CD4-positive, alpha-beta T cell treated with Interleukin-6 at 100 ng/mL for 8 hours (primary cell): ENCODE results near the gene ARHGAP31.

Experiments
- DNase-seq: peaks from one replicate; pipeline ENCODE4 v3.0.0-alpha.2; 2020; ENCODE audit warnings: mixed read lengths, low spot score

ARHGAP31 gene

GRCh38 chr3:119395923-119396358, 101.8 kb downstream of the ARHGAP31 start:
- DNase-seq, result no peak

- no peak for DNase-seq
These were observed 102.7 kb downstream of the ARHGAP31 start for GRCh38 chr3:119396870-119397269.

DNA sequence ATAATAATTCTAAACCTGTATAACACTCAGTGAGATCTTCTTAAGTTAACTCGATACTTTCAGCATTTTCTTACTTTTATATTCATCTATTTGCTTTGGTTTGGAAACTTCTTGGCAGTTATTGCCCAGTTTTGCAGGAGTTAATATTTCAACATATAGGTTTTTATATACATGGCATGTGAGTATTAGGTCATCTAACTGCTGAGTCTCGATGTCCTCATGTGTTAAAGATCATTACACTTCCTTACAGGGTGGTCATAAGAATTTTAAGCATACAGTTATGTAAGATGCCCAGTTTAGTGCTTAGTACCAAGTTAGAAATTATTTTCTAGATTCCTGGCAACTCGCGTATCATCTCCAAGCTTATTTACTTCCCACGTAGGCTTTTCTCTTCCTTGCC, 106.3 kb downstream of the ARHGAP31 start:
- no peak for DNase-seq

GRCh38 chr3:119401069-119401468, 106.9 kb downstream of the ARHGAP31 start:
- no peak for DNase-seq

GRCh38 chr3:119401503-119402440, 107.6 kb downstream of the ARHGAP31 start:
- no peak for DNase-seq

GRCh38 chr3:119402791-119403190, 108.6 kb downstream of the ARHGAP31 start:
- no peak for DNase-seq

GRCh38 chr3:119403201-119403600, 109.0 kb downstream of the ARHGAP31 start:
- no peak for DNase-seq

- no peak for DNase-seq
These were observed 111.1 kb downstream of the ARHGAP31 start for GRCh38 chr3:119405315-119405714.

- no peak for DNase-seq
These were observed 114.2 kb downstream of the ARHGAP31 start for GRCh38 chr3:119408243-119408950.

DNA sequence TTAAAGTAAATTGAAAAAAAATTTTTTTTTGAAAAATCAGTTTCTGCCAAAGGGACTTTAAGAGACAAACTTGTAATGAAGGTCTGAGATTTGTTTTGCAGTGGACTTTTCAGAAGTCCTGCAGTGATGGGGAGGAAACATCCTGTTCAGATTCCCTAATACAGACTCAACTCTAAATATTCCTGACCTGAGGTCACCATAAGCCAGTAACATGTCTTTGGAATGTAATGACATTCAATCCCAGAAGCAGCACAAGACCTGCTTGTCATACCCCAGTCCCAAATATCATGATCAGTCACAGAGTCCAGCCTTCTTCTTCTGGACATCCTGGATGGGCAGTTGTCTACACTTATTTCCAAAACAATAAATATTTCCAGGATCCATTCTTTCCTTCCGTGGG, 115.7 kb downstream of the ARHGAP31 start:
- no peak for DNase-seq

GRCh38 chr3:119413603-119414280, 119.6 kb downstream of the ARHGAP31 start:
- no peak for DNase-seq

DNA sequence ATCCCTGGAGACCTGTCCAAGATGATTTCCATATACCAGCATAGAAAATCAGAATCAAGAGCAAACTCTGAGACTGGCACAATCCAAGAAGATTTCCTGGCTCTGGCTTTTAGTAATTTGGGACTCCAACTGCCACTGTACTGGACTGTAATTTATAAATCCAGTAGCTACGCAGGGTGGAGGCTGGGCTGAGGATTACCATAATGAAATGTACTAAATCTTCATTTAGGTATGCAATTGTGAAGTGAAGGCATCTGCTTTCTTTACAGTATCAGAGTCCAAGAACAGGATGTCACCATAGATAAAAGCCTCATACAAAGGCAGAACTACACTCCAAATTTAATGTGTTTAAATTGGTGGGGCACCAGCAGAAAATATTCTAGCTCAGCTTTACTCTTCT, 122.7 kb downstream of the ARHGAP31 start:
- no peak for DNase-seq

DNA sequence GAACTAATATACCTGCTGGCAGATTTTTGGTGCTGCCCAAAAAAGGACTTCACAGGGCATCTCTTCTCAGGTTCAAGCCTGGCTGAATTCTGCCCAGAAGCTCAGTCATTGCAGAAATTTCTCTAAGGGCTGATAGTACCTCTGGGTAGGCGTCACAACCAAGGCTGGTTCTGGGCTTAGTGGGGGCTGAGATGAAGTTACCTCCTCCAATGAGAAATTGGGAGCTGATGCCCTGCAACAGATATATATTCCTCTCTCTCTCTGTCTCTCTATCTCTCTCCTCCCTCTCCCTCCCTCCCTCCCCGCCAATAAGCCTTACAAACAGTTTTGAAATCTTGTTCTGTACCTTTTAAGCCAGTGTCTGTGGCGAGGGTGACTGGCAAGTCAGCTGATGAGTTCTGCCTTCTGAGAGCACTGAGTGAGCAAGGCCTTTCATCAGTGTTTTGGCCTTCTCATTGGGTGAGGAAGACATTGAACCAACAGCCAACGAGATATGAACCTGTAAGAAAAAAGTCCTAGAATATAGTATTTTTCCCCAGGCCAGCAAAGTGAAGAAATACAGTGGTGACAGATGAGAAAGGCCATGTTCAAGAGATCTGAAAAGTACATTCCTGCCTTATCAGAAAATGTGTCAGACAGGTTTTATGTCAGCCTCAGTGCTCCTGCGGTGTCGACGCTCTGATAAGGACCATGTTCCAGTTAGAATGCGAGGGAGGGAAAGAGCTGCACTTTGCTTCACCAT, 123.8 kb downstream of the ARHGAP31 start:
- no peak for DNase-seq

DNA sequence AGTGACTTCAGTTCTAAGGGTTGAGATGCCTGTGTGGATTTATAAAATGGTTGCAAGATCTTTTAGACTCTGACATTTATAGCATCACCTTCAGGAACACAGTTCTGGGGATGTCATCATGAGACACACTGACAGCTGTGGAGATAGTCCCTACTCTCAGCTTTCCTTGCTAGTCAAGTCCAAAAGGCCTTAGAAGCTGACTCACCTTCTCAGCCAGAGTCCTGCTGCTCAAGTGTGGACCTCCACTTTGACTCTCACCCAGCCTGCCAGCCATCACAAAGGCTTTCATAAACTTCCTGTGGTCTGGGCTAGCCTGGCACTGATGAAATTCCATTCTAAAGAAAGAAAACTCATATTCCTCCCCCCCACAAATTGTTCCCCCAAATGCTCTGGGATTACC, 124.5 kb downstream of the ARHGAP31 start:
- no peak for DNase-seq

DNA sequence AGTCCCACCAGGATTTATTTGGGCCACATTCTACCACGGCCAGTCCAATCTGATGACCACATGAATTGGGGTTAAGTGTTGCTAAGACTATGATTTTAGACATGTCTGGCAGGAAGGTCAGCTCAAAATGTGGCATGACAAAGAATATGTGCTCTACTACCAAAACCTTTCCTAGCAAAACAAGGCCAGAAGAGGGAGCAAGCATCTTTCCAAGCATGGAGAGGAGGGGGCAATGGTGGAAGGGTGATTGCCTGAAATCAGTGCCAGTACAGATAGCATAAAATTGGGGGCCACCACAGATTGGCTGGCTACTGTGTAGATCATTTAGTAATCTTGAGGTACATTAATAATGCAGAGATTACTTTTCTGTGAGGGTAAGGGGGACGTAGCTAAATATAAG, 126.0 kb downstream of the ARHGAP31 start:
- no peak for DNase-seq

DNA sequence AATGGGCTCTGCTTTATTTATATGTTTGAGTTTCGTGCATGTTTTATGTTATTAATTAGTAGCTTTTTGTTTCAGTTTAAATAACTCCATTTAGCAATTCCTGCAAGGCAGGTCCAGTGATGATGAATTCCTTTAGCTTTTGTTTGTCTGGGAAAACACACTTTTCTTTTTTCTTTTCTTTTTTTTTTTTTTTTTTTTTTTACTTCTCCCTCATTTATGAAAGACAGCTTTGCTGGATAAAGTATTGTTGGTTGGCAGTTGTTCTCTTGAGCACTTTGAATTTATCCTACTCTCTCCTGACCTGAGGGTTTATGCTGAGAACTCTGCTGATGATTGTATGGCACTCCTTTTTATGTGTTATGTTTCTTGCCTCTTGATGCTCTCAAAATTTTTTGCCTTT, 133.5 kb downstream of the ARHGAP31 start:
- no peak for DNase-seq

GRCh38 chr3:119428538-119428937, 134.4 kb downstream of the ARHGAP31 start:
- no peak for DNase-seq

GRCh38 chr3:119433613-119434325, 139.6 kb downstream of the ARHGAP31 start:
- no peak for DNase-seq

DNA sequence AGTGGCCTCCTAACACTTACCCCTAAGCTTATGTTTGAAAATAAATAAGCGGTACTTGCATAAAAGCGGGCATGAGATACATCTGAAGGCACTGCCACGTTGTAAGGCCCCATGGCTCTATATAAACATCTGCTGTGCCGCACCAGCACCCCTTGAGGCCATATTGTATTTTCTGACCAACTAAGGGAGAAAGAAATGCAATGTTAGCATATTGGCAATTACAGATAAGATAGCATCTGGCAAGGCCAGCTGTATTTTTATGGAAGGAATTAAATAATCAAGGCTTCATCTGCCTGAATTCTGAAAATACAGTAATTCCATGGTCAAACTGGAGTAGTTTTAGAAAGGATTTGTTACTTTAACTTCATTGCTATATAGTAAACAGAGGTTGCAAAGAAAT, 140.5 kb downstream of the ARHGAP31 start:
- DNase-seq, result no peak

GRCh38 chr3:119436977-119437376, 142.8 kb downstream of the ARHGAP31 start:
- no peak for DNase-seq

GRCh38 chr3:119437691-119438258, 143.6 kb downstream of the ARHGAP31 start:
- DNase-seq, result no peak
